Mammary epithelial cell (primary cell): ENCODE data around the gene RRP1B.

Source experiments
- EZH2 ChIP-seq: IDR thresholded peaks from 2 replicates; pipeline ENCODE4 v1.6.1; 2012; ENCODE audit warnings: low read length, inconsistent platforms, borderline replicate concordance
- TF ChIP-seq, protein P1 (sequence below), 2 donors: IDR thresholded peaks in 1 of 2; conservative IDR thresholded peaks in 1 of 2; 2 replicates each; pipeline ENCODE4 v1.5.1; 2011 to 2012; ENCODE audit warnings: inconsistent platforms in 2 of 2, low read length in 2 of 2, mild to moderate bottlenecking in 2 of 2, control low read depth in 1 of 2, low read depth in 1 of 2; ENCODE audit not compliant: insufficient read depth in 1 of 2; ENCODE audit errors: extremely low read depth in 1 of 2

- TF ChIP-seq, protein P1, sequence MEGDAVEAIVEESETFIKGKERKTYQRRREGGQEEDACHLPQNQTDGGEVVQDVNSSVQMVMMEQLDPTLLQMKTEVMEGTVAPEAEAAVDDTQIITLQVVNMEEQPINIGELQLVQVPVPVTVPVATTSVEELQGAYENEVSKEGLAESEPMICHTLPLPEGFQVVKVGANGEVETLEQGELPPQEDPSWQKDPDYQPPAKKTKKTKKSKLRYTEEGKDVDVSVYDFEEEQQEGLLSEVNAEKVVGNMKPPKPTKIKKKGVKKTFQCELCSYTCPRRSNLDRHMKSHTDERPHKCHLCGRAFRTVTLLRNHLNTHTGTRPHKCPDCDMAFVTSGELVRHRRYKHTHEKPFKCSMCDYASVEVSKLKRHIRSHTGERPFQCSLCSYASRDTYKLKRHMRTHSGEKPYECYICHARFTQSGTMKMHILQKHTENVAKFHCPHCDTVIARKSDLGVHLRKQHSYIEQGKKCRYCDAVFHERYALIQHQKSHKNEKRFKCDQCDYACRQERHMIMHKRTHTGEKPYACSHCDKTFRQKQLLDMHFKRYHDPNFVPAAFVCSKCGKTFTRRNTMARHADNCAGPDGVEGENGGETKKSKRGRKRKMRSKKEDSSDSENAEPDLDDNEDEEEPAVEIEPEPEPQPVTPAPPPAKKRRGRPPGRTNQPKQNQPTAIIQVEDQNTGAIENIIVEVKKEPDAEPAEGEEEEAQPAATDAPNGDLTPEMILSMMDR (conservative IDR thresholded peaks at IDR 0.05 in 1 of 2, IDR thresholded peaks at IDR 0.05 in 1 of 2; ENCODE audit: extremely low read depth in 1 of 2, insufficient read depth in 1 of 2, low read depth in 1 of 2, low read length in 2 of 2), result no peak
- no peak for TF ChIP-seq EZH2
Observed at GRCh38 chr21:43694437-43695079, 35.2 kb downstream of the RRP1B start.
